HG02623 (cell line): ENCODE results near the gene WBP1.
"Not testable (repeated sequence)": the region's sequence is repeated elsewhere in the genome, so short reads cannot be mapped to it uniquely, and the experiment has no call there.

Experiments
- ATAC-seq: cut with Tn5 transposase; IDR thresholded peaks from one replicate; pipeline ENCODE4 v1.9.1; 2021; ENCODE audit warnings: moderate library complexity; ENCODE audit not compliant: unreplicated experiment

The WBP1 gene

GRCh38 chr2:74481961-74482800 is 23.9 kb downstream of the WBP1 start:
- peak; percentile 29 for ATAC-seq

DNA sequence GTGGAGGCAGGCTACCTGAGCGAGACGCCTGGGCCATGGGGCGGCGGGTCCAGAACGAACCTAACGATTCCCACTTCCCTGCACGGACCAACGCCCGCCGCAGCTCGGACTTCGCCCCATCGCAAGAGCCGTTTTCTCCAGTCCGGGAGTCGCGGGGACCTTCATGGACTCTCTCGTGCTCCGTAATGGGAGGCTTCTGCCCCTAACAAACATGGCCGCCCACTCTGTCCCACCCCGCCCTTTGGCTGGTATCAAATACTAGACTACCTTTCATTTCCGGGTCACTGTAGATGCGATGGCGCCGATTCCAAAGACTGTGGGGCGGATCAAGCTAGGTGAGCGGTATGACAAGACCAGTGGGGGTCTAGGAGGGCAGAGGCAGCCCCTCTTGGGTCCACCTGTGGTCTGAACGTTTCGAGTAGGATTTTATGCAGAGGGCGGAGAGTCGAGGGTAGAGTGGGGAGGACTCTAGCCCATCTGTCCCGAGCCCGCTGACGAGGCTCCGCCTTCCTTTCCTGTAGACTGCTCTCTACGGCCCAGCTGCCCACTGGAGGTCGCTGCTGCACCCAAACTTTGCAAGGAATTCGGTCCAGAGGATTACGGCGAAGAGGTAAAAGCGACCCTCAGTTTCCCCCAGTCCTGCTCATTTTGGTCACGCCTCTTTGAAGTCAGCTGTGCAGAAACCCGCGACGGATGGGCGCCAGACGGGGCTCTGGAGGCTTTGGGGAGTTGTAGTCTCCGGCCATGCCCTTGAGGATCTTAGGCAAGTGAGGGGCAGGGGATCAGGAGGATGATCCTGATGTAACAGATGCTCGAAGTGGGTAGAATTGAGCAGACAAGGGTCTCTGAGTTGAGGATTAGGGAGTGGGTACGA is 24.8 kb downstream of the WBP1 start, which contains the start of the genes CCDC142 and TTC31:
CCDC142 (minus strand) TSS at position 198 of the 874 bp plus-strand sequence; CDS start at position 37, 161 bp downstream.
TTC31 (plus strand) TSS at position 281 of the 874 bp plus-strand sequence; CDS start at position 296, 15 bp downstream.
- ATAC-seq, result peak; percentile 87

GRCh38 chr2:74483675-74484164 is 25.5 kb downstream of the WBP1 start:
- not testable (repeated sequence) for ATAC-seq

DNA sequence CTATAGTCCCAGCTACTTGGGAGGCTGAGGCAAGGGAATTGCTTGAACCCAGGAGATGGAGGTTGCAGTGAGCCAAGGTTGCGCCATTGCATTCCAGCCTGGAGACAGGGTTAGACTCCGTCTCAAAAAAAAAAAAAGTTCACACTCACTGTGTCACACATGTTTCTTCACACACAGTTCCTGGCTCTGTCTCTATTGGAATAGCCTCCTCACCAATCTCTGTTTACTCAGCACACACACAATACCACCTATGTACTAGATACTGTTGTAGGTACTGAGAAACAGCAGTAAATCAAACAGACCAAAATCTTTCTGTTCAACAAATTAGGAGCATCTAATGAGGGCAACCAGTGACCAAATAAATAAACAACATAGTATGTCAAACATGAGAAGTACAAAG is 27.9 kb downstream of the WBP1 start:
- ATAC-seq, result no peak

DNA sequence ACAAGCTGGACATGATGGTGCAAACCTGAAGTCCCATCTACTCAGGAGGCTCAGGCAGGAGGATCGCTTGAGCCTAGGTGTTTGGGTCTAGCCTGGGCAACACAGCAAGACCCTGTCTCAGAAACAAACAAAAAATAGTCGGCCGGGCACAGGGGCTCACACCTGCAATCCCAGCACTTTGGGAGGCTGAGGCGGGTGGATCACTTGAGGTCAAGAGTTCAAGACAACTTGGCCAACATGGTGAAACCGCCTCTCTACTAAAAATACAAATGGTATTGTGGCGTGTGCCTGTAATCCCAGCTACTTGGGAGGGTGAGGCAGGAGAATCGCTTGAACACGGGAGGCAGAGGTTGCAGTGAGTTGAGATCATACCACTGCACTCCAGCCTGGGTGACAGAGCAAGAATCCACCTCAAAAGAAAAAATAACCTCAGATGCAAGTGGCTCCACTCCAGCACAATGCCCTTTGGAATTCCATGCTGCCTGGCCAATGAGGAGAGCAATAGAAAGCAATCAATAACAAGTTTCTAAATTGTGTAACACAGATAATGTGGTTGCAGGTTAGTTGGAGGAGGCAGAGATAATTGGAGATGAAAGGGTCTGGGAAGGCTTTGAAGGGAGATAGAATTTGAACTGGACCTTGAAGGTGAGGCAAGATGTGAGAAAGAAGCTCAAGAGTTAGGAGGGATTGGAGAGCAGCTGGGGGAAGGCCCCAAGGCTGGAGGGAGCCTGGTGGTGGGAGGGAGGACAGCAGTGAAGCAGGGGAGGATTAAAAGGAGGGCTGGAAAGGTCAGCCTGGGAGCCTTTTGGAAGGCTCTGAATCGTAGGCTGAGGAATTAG is 30.6 kb downstream of the WBP1 start:
- no peak for ATAC-seq

DNA sequence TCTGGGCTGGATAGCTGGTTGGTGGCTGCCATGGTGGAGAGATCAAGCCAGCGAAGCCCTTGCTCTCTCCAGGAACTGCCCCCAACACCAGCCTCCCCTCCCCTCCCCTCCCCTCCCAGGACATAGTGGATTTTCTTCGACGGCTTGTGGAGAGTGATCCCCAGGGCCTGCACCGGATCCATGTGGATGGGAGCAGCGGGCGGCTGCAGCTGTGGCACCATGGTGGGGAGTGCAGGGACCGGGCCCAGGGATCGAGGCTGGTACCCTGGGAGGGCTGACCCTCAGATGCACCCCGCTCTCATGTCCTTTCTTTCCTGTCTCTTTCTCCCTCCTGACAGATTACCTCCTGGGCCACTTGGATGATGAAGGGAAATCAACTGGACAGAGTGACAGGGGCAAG is 31.7 kb downstream of the WBP1 start:
- ATAC-seq, result no peak

DNA sequence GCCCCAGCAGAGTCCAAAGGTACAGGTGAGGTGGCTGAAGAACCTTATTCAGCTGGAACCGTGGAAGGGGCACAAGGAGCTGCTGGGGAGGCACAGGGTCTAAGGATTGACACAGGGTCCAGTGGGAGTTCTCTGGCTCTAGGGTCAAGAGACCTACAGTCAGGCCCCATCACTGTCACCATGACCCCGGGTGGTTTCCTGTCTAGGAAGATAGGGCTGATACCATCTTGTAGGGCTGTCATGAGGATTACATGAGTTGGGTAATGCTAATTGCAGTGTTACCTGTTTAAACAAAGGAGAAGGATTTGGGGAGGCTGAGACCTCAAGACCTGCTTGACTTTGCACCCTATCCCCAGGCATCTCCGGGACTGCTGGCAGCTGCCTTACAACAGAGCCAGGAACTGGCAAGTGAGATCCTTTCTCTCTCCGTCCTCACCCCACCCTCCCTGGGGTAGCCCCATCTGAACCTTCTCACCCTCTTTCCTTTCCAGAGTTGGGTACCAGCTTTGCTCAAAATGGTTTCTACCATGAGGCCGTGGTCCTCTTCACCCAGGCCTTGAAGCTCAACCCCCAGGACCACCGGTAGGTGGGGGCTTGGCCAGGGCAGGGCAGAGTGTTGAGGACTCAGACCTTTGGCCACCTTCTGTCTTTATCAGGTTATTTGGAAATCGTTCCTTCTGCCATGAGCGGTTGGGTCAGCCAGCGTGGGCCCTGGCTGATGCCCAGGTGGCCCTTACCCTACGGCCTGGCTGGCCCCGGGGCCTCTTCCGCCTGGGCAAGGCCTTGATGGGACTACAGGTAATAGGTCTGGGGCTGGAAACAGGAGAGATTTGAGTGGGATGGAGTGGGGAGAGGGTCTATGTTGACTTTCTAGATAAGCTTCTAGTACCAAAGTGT is 33.7 kb downstream of the WBP1 start:
- no peak for ATAC-seq

DNA sequence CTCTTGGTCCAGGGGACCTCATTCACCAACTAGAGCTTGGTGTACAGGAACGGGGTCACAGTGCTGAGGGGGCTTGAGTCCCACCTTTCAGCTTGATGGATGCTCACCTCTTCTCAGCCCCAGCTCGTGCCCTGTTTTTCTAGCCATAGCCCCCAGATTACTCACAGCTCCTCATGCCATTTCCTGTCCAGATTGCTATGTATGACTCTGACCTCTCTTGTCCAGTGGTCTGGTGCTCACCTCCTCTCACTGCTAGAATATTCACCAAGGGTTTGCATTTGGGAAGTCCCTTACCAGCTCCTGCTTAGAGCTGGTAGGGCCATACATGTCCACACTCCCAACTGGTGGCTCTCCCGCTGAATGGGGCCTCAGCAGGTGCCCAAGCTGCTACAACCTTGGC is 35.3 kb downstream of the WBP1 start:
- no peak for ATAC-seq

GRCh38 chr2:74495440-74495839 is 37.2 kb downstream of the WBP1 start:
- ATAC-seq, result no peak

DNA sequence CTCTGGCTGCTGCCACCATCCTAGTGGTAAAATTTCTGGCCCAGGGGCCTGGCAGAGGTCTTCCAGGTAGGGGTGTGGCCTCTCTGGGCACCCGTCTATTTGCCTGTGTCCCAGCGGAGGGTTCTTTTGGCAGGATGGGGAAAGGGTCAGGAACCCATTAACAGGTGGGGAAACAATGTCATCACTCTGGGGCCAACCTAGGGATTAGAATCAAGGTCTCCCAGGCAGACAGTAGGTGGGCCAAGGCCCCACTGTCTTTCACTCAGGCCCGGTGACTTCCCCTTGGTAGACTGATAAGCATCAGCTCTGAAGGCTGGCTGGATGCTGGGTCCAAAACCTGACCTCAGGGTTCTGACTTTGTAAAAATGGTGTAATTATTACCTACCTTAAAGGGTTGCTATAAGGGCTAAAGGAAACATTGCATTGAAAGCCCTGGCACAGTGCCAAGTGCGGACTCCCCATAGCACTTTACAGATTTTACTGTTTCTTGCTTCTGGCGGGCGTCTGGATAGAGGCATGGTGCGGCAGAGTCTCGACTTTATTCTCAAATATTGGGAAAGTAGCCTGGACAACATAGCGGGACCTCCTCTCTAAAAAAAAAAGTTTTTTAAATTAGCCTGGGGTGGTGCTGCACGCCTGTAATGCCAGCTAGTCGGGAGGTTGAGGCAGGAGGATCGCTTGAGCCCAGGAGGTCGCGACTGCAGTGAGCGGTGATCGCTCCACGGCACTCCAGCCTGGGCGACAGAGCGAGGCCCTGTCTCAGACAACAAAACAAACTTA is 38.9 kb downstream of the WBP1 start:
- ATAC-seq, result no peak

DNA sequence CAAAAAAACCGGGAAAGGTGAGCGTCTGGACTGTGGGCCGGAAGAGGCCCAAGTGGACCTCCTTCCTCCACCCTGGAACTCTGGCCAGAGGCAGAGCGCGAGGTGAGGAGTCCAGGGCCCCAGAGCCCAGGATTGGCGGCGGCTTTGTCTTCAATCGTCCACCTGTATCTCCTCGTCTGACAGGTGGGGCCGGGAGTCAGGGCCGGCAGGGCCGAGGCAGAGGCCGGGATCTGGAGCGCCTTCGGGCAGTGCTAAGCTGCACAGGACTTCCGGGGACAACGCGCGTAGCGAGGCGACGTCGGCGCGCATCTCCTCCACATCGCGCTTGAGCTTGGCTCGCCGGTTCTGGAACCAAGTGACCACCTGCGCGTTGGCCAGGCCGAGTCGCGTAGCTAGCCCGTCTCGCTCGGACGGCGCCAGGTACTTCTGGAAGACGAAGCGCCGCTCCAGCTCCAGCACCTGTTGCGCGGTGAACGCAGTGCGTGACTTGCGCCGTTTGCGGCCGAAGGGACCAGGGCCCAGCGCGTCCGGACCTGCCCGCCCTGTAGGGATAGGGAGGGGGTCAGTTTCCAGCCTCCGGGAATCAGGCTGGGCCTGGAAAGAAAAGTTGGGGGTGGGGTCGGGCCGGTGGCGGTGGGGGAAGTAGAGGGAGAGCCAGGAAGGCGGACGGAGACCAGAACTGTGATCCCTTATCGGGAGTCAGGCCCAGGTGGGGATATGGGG is 39.7 kb downstream of the WBP1 start:
- no peak for ATAC-seq

DNA sequence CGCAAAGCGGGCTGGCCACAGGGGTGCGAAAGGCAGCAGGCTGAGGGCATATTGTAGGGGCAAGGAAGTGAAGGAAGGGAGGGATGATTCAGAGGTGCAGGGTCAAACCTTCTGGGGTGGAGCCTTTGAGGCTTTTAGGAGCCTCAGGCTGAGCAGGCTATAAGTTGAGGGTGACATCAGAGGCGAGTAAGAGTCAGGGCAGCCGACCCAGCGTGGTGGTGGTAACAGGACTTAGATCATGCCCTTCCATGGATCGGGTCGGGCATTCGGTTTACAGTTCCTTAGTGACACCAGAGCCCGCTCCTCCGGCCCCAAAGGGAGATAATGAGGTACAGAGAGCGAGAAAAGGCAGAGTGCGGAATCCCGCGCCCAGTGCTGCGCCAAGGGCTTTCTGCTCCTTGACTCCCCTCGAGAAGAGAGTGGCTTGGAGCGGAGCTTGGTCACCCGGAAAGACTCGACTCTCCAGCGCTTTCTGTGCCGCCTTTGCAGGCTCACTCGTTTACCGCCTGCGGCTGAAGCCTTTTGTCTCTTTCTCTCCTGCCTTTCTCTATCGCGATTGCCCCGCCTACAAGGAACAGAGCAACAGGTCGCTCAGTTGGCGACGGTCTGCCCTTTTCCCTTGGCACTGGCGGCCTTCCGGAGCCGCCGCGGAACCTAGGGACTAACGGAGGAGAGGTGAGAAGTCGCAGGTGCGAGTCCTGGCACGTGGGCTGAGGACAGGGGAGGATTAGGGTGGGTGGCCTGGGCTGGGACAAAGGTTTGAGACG is 40.4 kb downstream of the WBP1 start:
- no peak for ATAC-seq

DNA sequence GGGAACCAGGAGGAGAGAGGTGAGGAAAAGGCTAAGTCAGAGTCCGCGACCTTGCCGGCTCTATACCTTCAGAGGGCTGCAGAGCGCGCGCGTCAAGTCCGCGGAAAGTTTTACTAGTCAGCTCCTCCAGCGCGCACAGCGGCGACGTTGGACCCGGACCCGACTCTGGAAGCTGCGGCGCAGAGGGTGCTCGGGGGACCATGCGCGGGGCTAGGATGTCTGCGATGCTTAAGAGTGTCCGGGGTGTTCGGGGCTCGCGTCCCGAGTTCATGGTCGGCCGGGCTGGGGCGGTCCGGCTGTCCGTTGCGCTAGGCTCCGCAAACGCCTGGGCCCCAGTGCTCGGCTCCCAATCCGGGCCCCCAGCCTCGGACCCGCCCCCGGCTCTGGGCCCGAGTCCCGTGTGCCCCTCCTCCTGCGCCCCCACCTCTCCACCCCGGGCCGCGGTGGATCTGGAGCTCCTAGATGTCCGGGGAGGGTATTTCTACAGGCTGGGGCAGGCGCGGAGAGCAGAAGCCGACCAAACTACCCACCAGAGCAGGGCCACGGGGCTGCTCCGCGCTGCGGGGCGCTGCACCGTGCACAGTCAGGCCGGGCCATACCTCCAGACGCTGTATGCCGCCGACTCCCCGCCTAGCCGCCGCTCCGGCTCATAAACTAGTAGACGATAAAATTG is 41.2 kb downstream of the WBP1 start, which contains the start of gene LBX2:
LBX2 (minus strand) TSS at position 337 of the 673 bp plus-strand sequence; CDS start at position 271, 66 bp downstream.
- no peak for ATAC-seq

DNA sequence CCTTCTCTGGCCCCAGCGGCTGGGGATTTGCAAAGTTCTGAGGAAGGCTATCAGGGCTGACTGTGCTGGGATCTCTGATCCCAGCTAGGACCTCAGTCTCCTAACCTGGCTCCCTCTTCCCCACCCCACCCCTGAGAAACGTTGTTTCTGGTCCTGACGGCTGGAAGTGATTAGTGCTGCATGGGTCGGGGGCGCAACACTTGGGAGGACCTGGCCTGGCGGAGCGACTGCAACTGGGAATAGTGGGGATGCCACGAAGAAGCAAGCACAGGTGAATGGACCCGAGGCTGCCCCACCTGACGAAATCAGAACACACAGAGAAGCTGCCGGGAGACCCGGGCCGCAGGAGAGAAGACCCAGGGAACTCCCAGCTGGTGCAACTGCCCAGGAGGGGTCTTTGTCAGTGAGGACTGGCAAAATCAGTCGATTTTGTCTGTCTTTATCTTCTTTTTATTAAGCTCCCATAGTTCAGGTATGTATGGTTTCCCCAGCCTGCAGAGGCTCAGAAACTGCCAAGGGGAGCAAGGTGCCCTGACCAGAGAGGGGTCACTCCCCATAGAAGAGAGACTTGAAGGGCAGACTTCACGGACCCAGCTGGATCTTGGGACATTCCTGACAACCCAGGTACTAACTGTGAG is 41.8 kb downstream of the WBP1 start:
- no peak for ATAC-seq

DNA sequence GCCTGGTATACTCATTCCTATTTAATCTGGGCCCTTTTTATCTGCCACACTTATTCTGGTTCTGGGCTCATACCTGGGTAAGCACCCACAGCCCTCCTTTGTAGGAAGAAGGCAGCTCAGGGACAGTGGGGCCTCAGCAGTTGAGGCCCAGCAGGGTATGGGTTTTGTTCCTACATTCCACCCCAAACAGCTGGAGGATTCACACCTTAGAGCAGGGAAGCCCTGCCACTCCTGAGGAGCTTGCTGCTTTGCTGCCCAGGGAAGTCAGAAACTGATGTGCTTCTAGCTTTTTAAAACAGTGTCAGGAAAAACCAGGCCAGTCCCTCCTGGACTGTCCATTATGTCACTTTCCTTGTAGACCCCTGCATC is 42.3 kb downstream of the WBP1 start:
- no peak for ATAC-seq

DNA sequence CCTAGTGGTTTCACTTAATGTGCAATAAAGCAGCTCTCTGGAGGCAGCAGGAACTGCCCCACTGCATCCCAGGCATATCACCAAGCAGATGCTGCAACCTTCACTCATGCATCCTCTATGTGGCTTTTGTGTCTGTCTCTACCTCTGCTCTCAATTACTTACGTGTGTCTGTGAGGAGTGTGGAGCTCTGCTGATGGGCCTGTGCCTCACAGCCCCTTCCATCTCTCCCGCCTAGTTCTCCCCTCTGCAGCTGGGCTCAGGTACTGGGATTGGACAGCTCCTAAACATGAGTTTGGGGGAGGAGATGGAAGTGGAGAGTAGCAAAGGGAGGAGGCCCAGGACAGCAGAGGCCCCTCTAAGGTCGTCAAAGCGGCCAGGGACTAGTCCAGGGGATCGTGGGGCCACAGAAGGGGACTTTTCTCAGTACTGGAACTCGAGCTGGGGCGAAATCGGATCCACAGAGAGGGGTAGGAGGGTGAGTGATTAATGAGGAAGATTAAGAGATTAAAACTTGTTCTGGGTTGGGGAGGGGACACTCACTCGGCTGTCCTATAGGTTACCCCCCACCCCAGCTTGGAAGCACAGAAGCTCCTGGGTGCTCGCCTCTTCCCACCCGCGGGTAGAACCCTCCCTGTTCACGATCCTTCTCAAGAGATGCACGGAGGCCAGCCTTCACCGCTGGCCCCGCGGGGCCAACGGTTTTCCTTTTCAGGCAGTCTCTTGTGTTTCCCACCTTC is 43.3 kb downstream of the WBP1 start:
- ATAC-seq, result no peak
